GM06990 (cell line): ENCODE measurements around the gene CCDC187.

ENCODE experiments used
- DNase-seq: peaks from one replicate; pipeline ENCODE4 v3.0.0-alpha.2; 2011; ENCODE audit not compliant: insufficient read length; ENCODE audit errors: extremely low read depth
- H3K27me3 ChIP-seq: replicated peaks from 2 replicates; pipeline ENCODE4 v1.6.0; 2011; ENCODE audit warnings: low read length; ENCODE audit not compliant: control insufficient read depth, insufficient read depth
- H3K36me3 ChIP-seq: 2 replicates; pipeline ENCODE4 v1.5.1; 2011; ENCODE audit warnings: low read length; ENCODE audit not compliant: control insufficient read depth, insufficient read depth
- H3K4me3 ChIP-seq: replicated peaks from 2 replicates; pipeline ENCODE4 v1.5.1; 2011; ENCODE audit warnings: low read depth, mild to moderate bottlenecking, control low read depth, low read length
- CTCF ChIP-seq: IDR thresholded peaks from 2 replicates; pipeline ENCODE4 v1.5.1; 2011; ENCODE audit warnings: low read length, control low read depth, mild to moderate bottlenecking, inconsistent platforms; ENCODE audit not compliant: insufficient read depth, poor library complexity, severe bottlenecking

The CCDC187 gene

DNA sequence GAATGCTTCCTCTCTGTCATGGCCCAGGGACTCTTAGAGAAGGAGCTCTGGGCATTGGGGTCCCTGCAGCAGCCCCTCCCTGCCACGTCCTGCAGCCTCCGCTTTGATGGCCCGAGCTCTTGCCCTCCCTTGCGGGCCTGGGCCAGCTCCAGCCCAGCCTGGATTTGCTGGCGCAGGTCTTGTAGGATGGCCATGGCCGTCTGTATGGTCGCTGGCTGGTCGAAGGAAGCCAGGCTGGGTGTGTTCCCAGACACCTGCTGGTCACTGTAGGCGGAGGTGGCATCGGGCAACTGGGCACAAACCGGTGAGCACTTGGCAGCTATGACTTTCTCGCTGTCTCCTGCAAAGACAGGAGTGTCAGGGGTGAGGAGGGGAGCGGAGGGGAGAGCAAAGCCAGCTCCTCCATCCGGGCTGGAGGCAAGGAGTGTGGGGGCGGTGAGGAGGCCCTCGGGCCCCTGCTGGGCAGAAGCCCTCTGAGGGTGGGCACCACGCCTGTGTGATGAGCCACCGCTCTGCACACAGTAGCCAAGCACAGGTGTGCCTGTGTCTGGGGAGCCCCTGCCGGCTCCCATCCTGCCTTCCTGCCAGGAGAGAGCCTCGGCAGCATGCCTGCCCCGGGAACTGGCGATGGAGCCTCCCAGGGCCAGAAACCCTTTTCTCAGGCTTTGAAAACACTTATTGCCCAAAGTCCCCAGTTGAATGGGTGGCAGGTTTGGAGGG is 12.4 kb downstream of the CCDC187 start:
- H3K4me3 ChIP-seq: no peak overlapping the region
- H3K27me3 ChIP-seq: no peaks in the 10 kb centered on the region; the same call in 1 of the 2 replicates
- TF ChIP-seq CTCF: no peak
- no peaks in the 10 kb centered on the region for H3K36me3 ChIP-seq
- DNase-seq: no peak

- Histone ChIP-seq H3K4me3 (no peak overlapping the region), H3K36me3 (no peaks in the 10 kb centered on the region), H3K27me3 (no peaks in the 10 kb centered on the region; the same call in 1 of the 2 replicates)
- no peak for DNase-seq
- no peak for TF ChIP-seq CTCF
Measured at GRCh38 chr9:136290508-136291000, 13.3 kb downstream of the CCDC187 start.

DNA sequence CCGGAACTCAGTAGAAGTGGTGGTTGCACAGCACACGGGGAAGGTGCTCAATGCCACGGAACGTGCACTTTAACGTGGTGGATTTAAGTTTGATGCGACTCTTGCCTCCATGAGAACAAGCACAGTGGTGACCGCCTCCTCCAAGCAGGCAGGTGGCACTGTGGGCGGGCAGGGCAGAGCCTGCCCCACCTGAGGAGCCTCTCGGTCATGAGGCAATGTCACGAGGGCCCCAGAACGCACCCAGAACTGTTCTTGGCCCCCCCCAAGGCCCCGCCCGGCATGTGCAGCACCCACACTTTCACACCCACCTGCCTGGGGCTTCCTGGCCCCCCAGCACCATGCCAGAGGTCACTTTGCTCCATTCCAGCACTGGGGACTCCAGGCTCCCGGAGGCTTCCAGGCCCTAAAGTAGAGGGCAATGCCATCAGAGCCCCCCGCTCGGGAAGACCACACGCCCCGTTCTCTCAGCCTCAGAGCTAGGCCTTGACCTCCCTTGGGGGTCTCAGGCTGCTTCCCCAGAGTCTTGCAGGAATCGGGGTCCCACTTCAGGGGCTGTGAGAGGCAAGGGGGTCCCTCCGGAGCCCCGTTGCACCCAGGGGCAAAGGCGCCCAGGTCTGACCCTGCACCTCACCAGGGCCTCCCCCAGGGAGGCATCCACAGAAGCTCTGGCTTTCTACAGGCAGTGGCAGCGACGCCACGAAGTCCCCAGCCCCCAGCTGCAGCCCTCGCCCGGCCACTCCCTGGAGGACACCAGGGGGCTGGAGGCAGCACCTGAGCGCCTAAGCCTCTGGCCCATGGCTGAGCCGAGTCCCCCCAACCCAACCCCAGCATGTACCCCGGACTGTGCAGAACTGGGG is 14.0 kb downstream of the CCDC187 start:
- no peak for DNase-seq
- Histone ChIP-seq H3K27me3 (no peaks in the 10 kb centered on the region; the same call in 1 of the 2 replicates), H3K4me3 (no peak overlapping the region), H3K36me3 (no peaks in the 10 kb centered on the region)
- no peak for TF ChIP-seq CTCF

DNA sequence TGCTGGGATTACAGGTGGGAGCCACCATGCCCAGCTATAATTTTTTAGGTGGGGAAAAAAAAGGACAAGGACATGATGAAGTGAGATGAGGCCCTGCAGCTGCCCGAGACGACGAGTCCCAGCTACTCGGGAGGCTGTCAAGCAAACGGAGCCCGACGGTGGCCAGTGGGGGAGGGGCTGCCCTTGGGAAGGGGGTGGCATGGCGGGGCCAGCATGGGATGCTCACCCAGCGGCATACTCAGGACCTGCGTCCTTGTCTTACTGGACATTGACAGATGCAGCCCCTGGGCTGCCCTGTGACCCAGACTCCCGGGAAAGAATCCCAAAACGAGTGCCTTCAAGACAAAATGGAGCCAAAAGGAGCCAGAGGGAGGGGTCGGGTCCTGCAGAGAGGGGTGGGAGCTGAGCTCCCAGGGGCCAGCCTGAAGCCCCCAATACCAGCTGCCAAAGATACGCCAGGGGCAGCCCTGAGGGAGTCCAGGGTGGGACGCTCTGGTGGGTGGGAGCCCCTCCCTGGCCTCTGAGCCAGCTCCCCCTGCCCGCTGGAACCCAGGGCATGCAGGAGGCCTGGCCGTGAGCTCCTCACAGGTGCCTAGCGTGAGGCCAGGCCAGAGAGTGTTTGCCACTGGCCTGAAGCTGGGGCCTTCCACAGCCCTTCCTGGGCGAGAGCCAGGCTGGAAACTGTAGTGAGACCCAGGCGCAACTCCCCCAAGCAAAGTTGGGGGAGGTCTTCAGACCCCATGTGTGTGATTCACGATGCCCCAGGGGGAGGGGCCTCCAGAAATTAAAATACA is 15.7 kb downstream of the CCDC187 start:
- no peaks in the 10 kb centered on the region; the same call in 1 of the 2 replicates for H3K27me3 ChIP-seq
- no peaks in the 10 kb centered on the region for H3K36me3 ChIP-seq
- no peak for DNase-seq
- TF ChIP-seq CTCF: no peak
- no peak overlapping the region for H3K4me3 ChIP-seq

- Histone ChIP-seq H3K36me3 (no peaks in the 10 kb centered on the region), H3K4me3 (no peak overlapping the region), H3K27me3 (no peaks in the 10 kb centered on the region)
- DNase-seq: no peak
- TF ChIP-seq CTCF: no peak
Measured at GRCh38 chr9:136286987-136287379, 16.9 kb downstream of the CCDC187 start.
